Hepatocyte (in vitro differentiated cells): ENCODE data around the gene EXOC4. TPM values are rescaled to one million over a fixed set of nuclear protein-coding genes. Genes with fewer than 3 reads are reported as not detected.

ENCODE experiments used
- DNase-seq: peaks from one replicate; pipeline ENCODE4 v3.0.0-alpha.2; 2016; ENCODE audit warnings: low spot score
- H2AFZ ChIP-seq: fragments of 200-600 bp; sonication (generic); 2 replicates; pipeline ENCODE4 v1.6.0; 2016; ENCODE audit warnings: antibody characterized with exemption, mild to moderate bottlenecking
- H3K27ac ChIP-seq: fragments of 200-600 bp; sonication (generic); 2 replicates; pipeline ENCODE4 v1.5.1; 2016; ENCODE audit warnings: mild to moderate bottlenecking
- H3K27me3 ChIP-seq: fragments of 200-600 bp; sonication (generic); 2 replicates; pipeline ENCODE4 v1.6.1; 2016
- H3K36me3 ChIP-seq: fragments of 200-600 bp; sonication (generic); replicated peaks from 2 replicates; pipeline ENCODE4 v1.5.1; 2016; ENCODE audit warnings: low read depth; ENCODE audit not compliant: insufficient read depth
- H3K4me1 ChIP-seq: fragments of 200-600 bp; sonication (generic); 2 replicates; pipeline ENCODE4 v1.5.1; 2016; ENCODE audit warnings: mild to moderate bottlenecking, moderate library complexity; ENCODE audit not compliant: insufficient read depth
- H3K4me2 ChIP-seq: fragments of 200-600 bp; sonication (generic); 2 replicates; pipeline ENCODE4 v1.6.0; 2016
- H3K4me3 ChIP-seq: fragments of 200-600 bp; sonication (generic); 2 replicates; pipeline ENCODE4 v1.5.1; 2016; ENCODE audit warnings: mild to moderate bottlenecking
- H3K79me2 ChIP-seq: fragments of 200-600 bp; sonication (generic); 2 replicates; pipeline ENCODE4 v1.6.0; 2017; ENCODE audit warnings: mild to moderate bottlenecking
- H3K9me2 ChIP-seq: fragments of 200-600 bp; sonication (generic); replicated peaks from 2 replicates; pipeline ENCODE4 v1.6.0; 2017; ENCODE audit warnings: mild to moderate bottlenecking; ENCODE audit not compliant: insufficient read depth
- H3K9me3 ChIP-seq: fragments of 200-600 bp; sonication (generic); 2 replicates; pipeline ENCODE4 v1.5.1; 2016; ENCODE audit warnings: low read depth, mild to moderate bottlenecking
- H4K20me1 ChIP-seq: fragments of 200-600 bp; sonication (generic); 2 replicates; pipeline ENCODE4 v1.6.0; 2016; ENCODE audit warnings: mild to moderate bottlenecking; ENCODE audit not compliant: insufficient read depth, poor library complexity, severe bottlenecking
- EZH2 ChIP-seq: fragments of 200-600 bp; sonication (generic); IDR thresholded peaks from 2 replicates; pipeline ENCODE4 v1.6.1; 2016; ENCODE audit warnings: antibody characterized with exemption, mild to moderate bottlenecking, borderline replicate concordance
- EZH2phosphoT487 ChIP-seq: fragments of 200-600 bp; sonication (generic); IDR thresholded peaks from one replicate; pipeline ENCODE4 v1.6.1; 2018; ENCODE audit warnings: antibody characterized with exemption, mild to moderate bottlenecking, low read depth, moderate library complexity; ENCODE audit not compliant: unreplicated experiment, severe bottlenecking
- WGBS: methylation state at CpG from one replicate; pipeline ENCODE4 v1.1.6; 2016; ENCODE audit warnings: low lambda C conversion rate; ENCODE audit errors: missing lambda C conversion rate; 5-methylcytosine and 5-hydroxymethylcytosine counted together
- polyA plus RNA-seq: library from polyadenylated mRNA; unstranded; fragments of >200 nt; fragmentation: Nextera tagmentation; extraction: Ambion mirVana; gene quantifications from 2 replicates; pipeline ENCODE4 v1.2.1, GENCODE V29; 2016
- total RNA-seq: library from RNA; depleted of rRNA; stranded (reverse); fragments of >200 nt; gene quantifications from 2 replicates; pipeline ENCODE4 v1.2.3, GENCODE V29; 2014
- TF ChIP-seq, protein P1 (sequence below): fragments of 200-600 bp; sonication (generic); IDR thresholded peaks from 2 replicates; pipeline ENCODE4 v1.5.1; 2016; ENCODE audit warnings: antibody characterized with exemption, mild to moderate bottlenecking; ENCODE audit not compliant: poor library complexity

Gene EXOC4
- total and polyA plus RNA-seq, 2 experiments from 2014 or later, result 34.8 to 56.1 TPM

DNA sequence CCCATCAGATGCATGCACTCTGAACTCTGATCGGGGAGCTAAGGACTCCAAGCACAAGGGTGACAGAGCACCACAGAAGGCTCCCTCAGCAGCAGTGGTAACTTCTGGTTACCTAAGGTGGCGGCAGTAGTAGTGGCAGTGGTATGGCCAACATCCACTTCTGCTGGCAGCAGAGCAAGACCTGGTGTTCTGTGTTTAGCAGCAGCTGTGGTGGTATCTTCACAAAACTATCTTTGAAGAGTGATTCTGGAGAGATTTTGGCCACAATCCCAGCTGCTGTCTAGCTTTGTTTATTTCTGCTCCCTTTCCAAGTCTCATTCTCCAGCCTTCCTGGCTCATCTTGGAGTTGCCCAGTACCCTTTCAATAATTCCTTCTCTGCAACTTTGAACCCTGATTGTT is 771.9 kb downstream of the EXOC4 start:
- no peak overlapping the region for H2AFZ ChIP-seq
- 98% methylated on average over 2 of the region's 2 CpGs for WGBS
- H3K4me1 ChIP-seq, result no peaks in the 10 kb centered on the region
- H3K9me3 ChIP-seq, result no peaks in the 10 kb centered on the region
- no peaks in the 10 kb centered on the region for H3K27me3 ChIP-seq
- H3K36me3 ChIP-seq, result no peaks in the 10 kb centered on the region
- no peak overlapping the region for H3K4me2 ChIP-seq
- no peak overlapping the region for H3K27ac ChIP-seq
- H3K9me2 ChIP-seq, result no peaks in the 10 kb centered on the region
- no peak overlapping the region for H3K4me3 ChIP-seq
- peak; percentile 15 for DNase-seq
- TF ChIP-seq EZH2phosphoT487 (no peak), EZH2 (no peak)
- TF ChIP-seq, protein P1, sequence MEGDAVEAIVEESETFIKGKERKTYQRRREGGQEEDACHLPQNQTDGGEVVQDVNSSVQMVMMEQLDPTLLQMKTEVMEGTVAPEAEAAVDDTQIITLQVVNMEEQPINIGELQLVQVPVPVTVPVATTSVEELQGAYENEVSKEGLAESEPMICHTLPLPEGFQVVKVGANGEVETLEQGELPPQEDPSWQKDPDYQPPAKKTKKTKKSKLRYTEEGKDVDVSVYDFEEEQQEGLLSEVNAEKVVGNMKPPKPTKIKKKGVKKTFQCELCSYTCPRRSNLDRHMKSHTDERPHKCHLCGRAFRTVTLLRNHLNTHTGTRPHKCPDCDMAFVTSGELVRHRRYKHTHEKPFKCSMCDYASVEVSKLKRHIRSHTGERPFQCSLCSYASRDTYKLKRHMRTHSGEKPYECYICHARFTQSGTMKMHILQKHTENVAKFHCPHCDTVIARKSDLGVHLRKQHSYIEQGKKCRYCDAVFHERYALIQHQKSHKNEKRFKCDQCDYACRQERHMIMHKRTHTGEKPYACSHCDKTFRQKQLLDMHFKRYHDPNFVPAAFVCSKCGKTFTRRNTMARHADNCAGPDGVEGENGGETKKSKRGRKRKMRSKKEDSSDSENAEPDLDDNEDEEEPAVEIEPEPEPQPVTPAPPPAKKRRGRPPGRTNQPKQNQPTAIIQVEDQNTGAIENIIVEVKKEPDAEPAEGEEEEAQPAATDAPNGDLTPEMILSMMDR, result no peak
- H4K20me1 ChIP-seq, result no peaks in the 10 kb centered on the region
- no peaks in the 10 kb centered on the region for H3K79me2 ChIP-seq

GRCh38 chr7:134028853-134029252 is 776.0 kb downstream of the EXOC4 start:
- no peak for TF ChIP-seq EZH2phosphoT487
- TF ChIP-seq, protein P1, result no peak
- TF ChIP-seq EZH2, result no peak
- Histone ChIP-seq H3K4me3 (no peak overlapping the region), H3K9me3 (no peaks in the 10 kb centered on the region), H3K27ac (no peak overlapping the region), H3K9me2 (no peaks in the 10 kb centered on the region), H3K4me1 (no peaks in the 10 kb centered on the region), H3K4me2 (no peak overlapping the region), H2AFZ (no peak overlapping the region), H3K79me2 (no peaks in the 10 kb centered on the region), H4K20me1 (no peaks in the 10 kb centered on the region), H3K27me3 (no peaks in the 10 kb centered on the region), H3K36me3 (no peaks in the 10 kb centered on the region)
- WGBS, result 84% methylated on average over 4 of the region's 4 CpGs
- DNase-seq, result no peak

GRCh38 chr7:134029743-134030142 is 776.9 kb downstream of the EXOC4 start:
- no peak for DNase-seq
- WGBS, result 100% methylated on average over 1 of the region's 1 CpG
- Histone ChIP-seq H3K9me3 (no peaks in the 10 kb centered on the region), H3K79me2 (no peaks in the 10 kb centered on the region), H4K20me1 (no peaks in the 10 kb centered on the region), H3K4me2 (no peak overlapping the region), H2AFZ (no peak overlapping the region), H3K9me2 (no peaks in the 10 kb centered on the region), H3K4me1 (no peaks in the 10 kb centered on the region), H3K4me3 (no peak overlapping the region), H3K36me3 (no peaks in the 10 kb centered on the region), H3K27me3 (no peaks in the 10 kb centered on the region), H3K27ac (no peak overlapping the region)
- TF ChIP-seq EZH2 (no peak), EZH2phosphoT487 (no peak)
- TF ChIP-seq, protein P1, result no peak

DNA sequence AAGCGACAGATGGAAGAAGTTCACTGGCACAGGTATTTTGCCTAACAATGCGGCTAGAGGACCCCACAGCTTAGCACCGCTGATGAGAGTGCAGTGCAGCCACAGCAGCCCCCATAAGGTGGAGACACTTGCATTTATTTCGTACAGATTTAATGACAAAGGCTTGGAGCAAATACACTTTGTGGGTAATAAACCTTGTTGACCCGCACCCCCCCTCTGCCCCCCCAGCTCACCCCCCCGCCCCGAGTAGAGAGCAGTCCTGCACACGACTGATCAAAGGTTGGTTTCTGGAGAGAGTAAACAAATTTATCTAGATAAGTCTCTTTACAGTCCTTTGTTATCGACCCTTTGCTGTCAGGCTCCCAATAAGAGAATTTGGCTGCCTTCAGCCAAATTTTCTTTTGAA is 777.6 kb downstream of the EXOC4 start:
- Histone ChIP-seq H3K27me3 (no peaks in the 10 kb centered on the region), H2AFZ (no peak overlapping the region), H3K27ac (no peak overlapping the region), H3K9me3 (no peaks in the 10 kb centered on the region), H4K20me1 (no peaks in the 10 kb centered on the region), H3K79me2 (no peaks in the 10 kb centered on the region), H3K36me3 (no peaks in the 10 kb centered on the region), H3K4me2 (no peak overlapping the region), H3K4me3 (no peak overlapping the region), H3K9me2 (no peaks in the 10 kb centered on the region), H3K4me1 (no peaks in the 10 kb centered on the region)
- DNase-seq, result no peak
- WGBS, result 58% methylated on average over 9 of the region's 9 CpGs
- no peak for TF ChIP-seq EZH2
- TF ChIP-seq, protein P1, result no peak
- no peak for TF ChIP-seq EZH2phosphoT487
